Stomach smooth muscle (tissue), 2 donors: ENCODE results near the gene RDX.
"Not testable (repeated sequence)": the region's sequence is repeated elsewhere in the genome, so short reads cannot be mapped to it uniquely, and the experiment has no call there.

Source experiments
- H3K27ac ChIP-seq: one replicate; pipeline ENCODE4 v1.7.0; 2013; ENCODE audit warnings: mild to moderate bottlenecking, low read length, inconsistent platforms
- H3K27me3 ChIP-seq, 2 donors: one replicate each; pipeline ENCODE4 v1.7.0; 2013; ENCODE audit warnings: low read length in 2 of 2; ENCODE audit not compliant: insufficient read depth in 2 of 2, control insufficient read depth in 1 of 2
- H3K36me3 ChIP-seq, 2 donors: one replicate each; pipeline ENCODE4 v1.7.0; 2013; ENCODE audit warnings: low read length in 2 of 2; ENCODE audit not compliant: control insufficient read depth in 2 of 2, insufficient read depth in 2 of 2
- H3K4me1 ChIP-seq: one replicate; pipeline ENCODE4 v1.7.0; 2013; ENCODE audit warnings: low read length; ENCODE audit not compliant: control insufficient read depth, insufficient read depth
- H3K4me3 ChIP-seq, 2 donors: one replicate each; pipeline ENCODE4 v1.7.0; 2013; ENCODE audit warnings: low read length in 2 of 2
- H3K9ac ChIP-seq, 2 donors: one replicate each; pipeline ENCODE4 v1.7.0; 2013; ENCODE audit warnings: low read length in 2 of 2, mild to moderate bottlenecking in 1 of 2
- H3K9me3 ChIP-seq, 2 donors: one replicate each; pipeline ENCODE4 v1.7.0; 2013; ENCODE audit warnings: low read length in 2 of 2; ENCODE audit not compliant: control insufficient read depth in 2 of 2
- donor health status: healthy.
- donor health status: Pancreatic carcinoma.

Gene RDX

GRCh38 chr11:110294509-110294908 lies 1.9 kb downstream of the RDX start:
- no peaks in the 10 kb centered on the region for H3K27me3 ChIP-seq
- H3K27ac ChIP-seq, result no peak overlapping the region
- peak overlapping the region in 1 of 2 donors; percentile 97 for H3K9ac ChIP-seq
- peaks cover 5% of the 10 kb centered on the region for H3K4me1 ChIP-seq
- H3K4me3 ChIP-seq, result peak overlapping the region; percentile 88 to 90
- no peaks in the 10 kb centered on the region for H3K9me3 ChIP-seq
- no peaks in the 10 kb centered on the region for H3K36me3 ChIP-seq

GRCh38 chr11:110293389-110293788 lies 3.0 kb downstream of the RDX start:
- peak overlapping the region in 1 of 2 donors; percentile 33 for H3K9ac ChIP-seq
- no peak overlapping the region for H3K4me3 ChIP-seq

GRCh38 chr11:110292146-110292545 lies 4.3 kb downstream of the RDX start:
- H3K27me3 ChIP-seq, H3K27ac ChIP-seq, H3K36me3 ChIP-seq, H3K9ac ChIP-seq, H3K4me1 ChIP-seq, H3K4me3 ChIP-seq, H3K9me3 ChIP-seq: not testable (repeated sequence)

More at GRCh38 chr11:110293389-110293788, 3.0 kb downstream of the RDX start:
- Histone ChIP-seq H3K9me3 (no peaks in the 10 kb centered on the region), H3K4me1 (peaks cover 5% of the 10 kb centered on the region), H3K27ac (no peak overlapping the region), H3K36me3 (no peaks in the 10 kb centered on the region), H3K27me3 (no peaks in the 10 kb centered on the region)

GRCh38 chr11:110290591-110291334 lies 5.7 kb downstream of the RDX start:
- Histone ChIP-seq H3K9me3 (no peaks in the 10 kb centered on the region), H3K4me3 (no peak overlapping the region), H3K36me3 (no peaks in the 10 kb centered on the region), H3K4me1 (no peaks in the 10 kb centered on the region), H3K9ac (no peak overlapping the region), H3K27ac (no peak overlapping the region), H3K27me3 (no peaks in the 10 kb centered on the region)

GRCh38 chr11:110289472-110289871 lies 6.9 kb downstream of the RDX start:
- no peaks in the 10 kb centered on the region for H3K27me3 ChIP-seq
- H3K9me3 ChIP-seq, result no peaks in the 10 kb centered on the region
- no peaks in the 10 kb centered on the region for H3K36me3 ChIP-seq
- no peak overlapping the region for H3K9ac ChIP-seq
- no peak overlapping the region for H3K27ac ChIP-seq
- H3K4me3 ChIP-seq, result no peak overlapping the region
- no peaks in the 10 kb centered on the region for H3K4me1 ChIP-seq

- H3K4me1 ChIP-seq, result no peaks in the 10 kb centered on the region
- no peak overlapping the region for H3K9ac ChIP-seq
- no peak overlapping the region for H3K4me3 ChIP-seq
- no peaks in the 10 kb centered on the region for H3K27me3 ChIP-seq
- no peaks in the 10 kb centered on the region for H3K36me3 ChIP-seq
- H3K27ac ChIP-seq, result no peak overlapping the region
- no peaks in the 10 kb centered on the region for H3K9me3 ChIP-seq
Measured at GRCh38 chr11:110287537-110287936, 8.9 kb downstream of the RDX start.

GRCh38 chr11:110286298-110287040 lies 9.9 kb downstream of the RDX start:
- no peaks in the 10 kb centered on the region for H3K27me3 ChIP-seq
- no peaks in the 10 kb centered on the region for H3K4me1 ChIP-seq
- no peaks in the 10 kb centered on the region for H3K36me3 ChIP-seq
- H3K27ac ChIP-seq, result no peak overlapping the region
- H3K9ac ChIP-seq, result no peak overlapping the region
- H3K4me3 ChIP-seq, result no peak overlapping the region
- H3K9me3 ChIP-seq, result no peaks in the 10 kb centered on the region

GRCh38 chr11:110283862-110284261 lies 12.6 kb downstream of the RDX start:
- no peaks in the 10 kb centered on the region for H3K27me3 ChIP-seq
- no peaks in the 10 kb centered on the region for H3K36me3 ChIP-seq
- H3K4me3 ChIP-seq, result no peak overlapping the region
- H3K9me3 ChIP-seq, result no peaks in the 10 kb centered on the region
- no peaks in the 10 kb centered on the region for H3K4me1 ChIP-seq
- H3K9ac ChIP-seq, result no peak overlapping the region
- no peak overlapping the region for H3K27ac ChIP-seq

GRCh38 chr11:110280595-110280994 lies 15.8 kb downstream of the RDX start:
- not testable (repeated sequence) for H3K4me3 ChIP-seq, H3K9ac ChIP-seq, H3K4me1 ChIP-seq, H3K27me3 ChIP-seq, H3K9me3 ChIP-seq, H3K36me3 ChIP-seq, H3K27ac ChIP-seq

GRCh38 chr11:110279881-110280280 lies 16.5 kb downstream of the RDX start:
- no peak overlapping the region for H3K9ac ChIP-seq

GRCh38 chr11:110272919-110273318 lies 23.5 kb downstream of the RDX start:
- Histone ChIP-seq H3K27me3 (no peaks in the 10 kb centered on the region), H3K36me3 (peaks cover 0 to 13% of the 10 kb centered on the region in 2 donors), H3K4me3 (no peak overlapping the region), H3K9me3 (no peaks in the 10 kb centered on the region), H3K27ac (no peak overlapping the region), H3K9ac (no peak overlapping the region), H3K4me1 (no peaks in the 10 kb centered on the region)

More at GRCh38 chr11:110279881-110280280, 16.5 kb downstream of the RDX start:
- Histone ChIP-seq H3K27ac (no peak overlapping the region), H3K27me3 (no peaks in the 10 kb centered on the region), H3K36me3 (no peaks in the 10 kb centered on the region), H3K4me1 (no peaks in the 10 kb centered on the region), H3K4me3 (no peak overlapping the region), H3K9me3 (no peaks in the 10 kb centered on the region)
